Fibroblast of gingiva (primary cell): ENCODE data around the gene FAM216A.
"Not testable (repeated sequence)": the region's sequence is repeated elsewhere in the genome, so short reads cannot be mapped to it uniquely, and the experiment has no call there.

ENCODE experiments used
- DNase-seq: peaks from one replicate; pipeline ENCODE4 v3.0.0-alpha.2; 2011; ENCODE audit warnings: low read depth

The FAM216A gene

GRCh38 chr12:110468214-110469048 is at the start of gene FAM216A, which contains the start of gene GPN3:
TSS of gene FAM216A (plus strand) at chr12:110468845. CDS start at chr12:110468876, 31 bp downstream.
TSS of gene GPN3 (minus strand) at chr12:110468257. CDS start at chr12:110468203, 54 bp downstream.
- DNase-seq: peak; percentile 97

GRCh38 chr12:110420644-110421043 is 48.0 kb upstream of the FAM216A start:
- not testable (repeated sequence) for DNase-seq

GRCh38 chr12:110421159-110421661 is 47.4 kb upstream of the FAM216A start:
- no peak for DNase-seq

GRCh38 chr12:110421701-110422100 is 46.9 kb upstream of the FAM216A start:
- no peak for DNase-seq

- DNase-seq: no peak
These were observed 44.4 kb upstream of the FAM216A start for GRCh38 chr12:110424237-110424636.

- DNase-seq: peak; percentile 68
These were observed 42.2 kb upstream of the FAM216A start for GRCh38 chr12:110426406-110426805.

GRCh38 chr12:110429676-110430075 is 39.0 kb upstream of the FAM216A start:
- DNase-seq: not testable (repeated sequence)

- no peak for DNase-seq
These were observed 36.6 kb upstream of the FAM216A start for GRCh38 chr12:110431957-110432587.

GRCh38 chr12:110436231-110436630 is 32.4 kb upstream of the FAM216A start:
- DNase-seq: no peak

- no peak for DNase-seq
These were observed 24.2 kb upstream of the FAM216A start for GRCh38 chr12:110444455-110444854.

GRCh38 chr12:110449799-110450497 is 18.7 kb upstream of the FAM216A start, which contains the start of gene ARPC3:
TSS of gene ARPC3 (minus strand) at chr12:110450337. CDS start at chr12:110450260, 77 bp downstream.
- DNase-seq: peak; percentile 96

- DNase-seq: no peak
These were observed 17.4 kb upstream of the FAM216A start for GRCh38 chr12:110451263-110451662.

GRCh38 chr12:110453569-110454296 is 14.9 kb upstream of the FAM216A start:
- no peak for DNase-seq

GRCh38 chr12:110458756-110459155 is 9.9 kb upstream of the FAM216A start:
- DNase-seq: no peak

GRCh38 chr12:110461189-110461588 is 7.5 kb upstream of the FAM216A start:
- not testable (repeated sequence) for DNase-seq

GRCh38 chr12:110465024-110465423 is 3.6 kb upstream of the FAM216A start:
- DNase-seq: no peak

- not testable (repeated sequence) for DNase-seq
These were observed 2.9 kb upstream of the FAM216A start for GRCh38 chr12:110465765-110466164.

- DNase-seq: no peak
These were observed 1.9 kb upstream of the FAM216A start for GRCh38 chr12:110466791-110467190.

- DNase-seq: no peak
These were observed 815 bp upstream of the FAM216A start for GRCh38 chr12:110467847-110468213.

GRCh38 chr12:110475426-110475825 is 6.8 kb downstream of the FAM216A start:
- peak; percentile 42 for DNase-seq

GRCh38 chr12:110498984-110499706 is 30.5 kb downstream of the FAM216A start:
- DNase-seq: peak; percentile 18
